HG03432 (cell line): ENCODE results near the gene C19orf67.

Experiments used
- ATAC-seq: cut with Tn5 transposase; IDR thresholded peaks from one replicate; pipeline ENCODE4 v1.9.1; 2021; ENCODE audit warnings: mild to moderate bottlenecking, moderate library complexity; ENCODE audit not compliant: unreplicated experiment

The C19orf67 gene

GRCh38 chr19:14031719-14032480, 53.7 kb downstream of the C19orf67 start, which contains the start of gene IL27RA:
TSS of gene IL27RA (plus strand) at chr19:14031762. CDS start at chr19:14031873, 111 bp downstream.
- ATAC-seq, result peak; percentile 63
